ENCODE results near the gene USP32. TPM values are rescaled to one million over a fixed set of nuclear protein-coding genes. Genes with fewer than 3 reads are reported as not detected.
A peak's percentile ranks its signal among the peaks of the same experiment; 100 is the strongest.
"Not testable (repeated sequence)": the region's sequence is repeated elsewhere in the genome, so short reads cannot be mapped to it uniquely, and the experiment has no call there.

Gene USP32
- total RNA-seq, 8 experiments from 2014 or later, result 29.3 to 187 (median 32.1) TPM

DNA sequence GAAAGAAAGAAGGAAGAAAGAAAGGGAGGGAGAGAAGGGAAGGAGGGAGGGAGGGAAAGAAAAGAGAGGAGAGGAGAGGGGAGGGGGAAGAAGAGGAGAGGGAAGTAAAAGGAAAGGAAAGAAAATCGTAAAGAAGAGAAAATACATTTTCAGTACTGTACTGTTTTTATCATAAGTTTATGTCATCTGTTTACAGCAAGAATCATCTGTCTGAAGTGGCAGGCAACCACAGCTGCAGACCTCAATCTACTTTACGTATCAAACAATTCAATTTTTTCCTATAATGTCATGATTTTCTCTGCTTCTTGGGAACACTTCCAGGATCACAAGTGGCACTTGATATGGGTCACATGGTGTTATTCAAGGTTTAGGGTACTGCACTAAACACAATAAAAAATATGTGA, 58.3 kb downstream of the USP32 start:
- 10 to 100% (median 85%) methylated on average over 1 to 2 of the region's 2 CpGs; no CpG with 5 or more reads in 2 of the 10 experiments for WGBS, 10 experiments
- in situ Hi-C loops (cut with MboI; ENCODE audit: low pct_unique_long_range_greater_than_20kb in 2 of 9, low sequenced_read_pairs in 9 of 9, unreplicated experiment in 9 of 9), result no loop called here
- Histone ChIP-seq H3K27ac (no peak overlapping the region), H3K4me1 (replicated peaks in 1 of 2) (no peaks in the 10 kb centered on the region), H3K4me3 (no peak overlapping the region)
- no peak for ATAC-seq (replicated peaks in 6 of 8)

- WGBS, 10 experiments, result 35 to 100% (median 92%) methylated on average over 1 to 2 of the region's 2 CpGs; no CpG with 5 or more reads in 1 of the 10 experiments
Measured at GRCh38 chr17:60333072-60333471, 58.9 kb downstream of the USP32 start.

DNA sequence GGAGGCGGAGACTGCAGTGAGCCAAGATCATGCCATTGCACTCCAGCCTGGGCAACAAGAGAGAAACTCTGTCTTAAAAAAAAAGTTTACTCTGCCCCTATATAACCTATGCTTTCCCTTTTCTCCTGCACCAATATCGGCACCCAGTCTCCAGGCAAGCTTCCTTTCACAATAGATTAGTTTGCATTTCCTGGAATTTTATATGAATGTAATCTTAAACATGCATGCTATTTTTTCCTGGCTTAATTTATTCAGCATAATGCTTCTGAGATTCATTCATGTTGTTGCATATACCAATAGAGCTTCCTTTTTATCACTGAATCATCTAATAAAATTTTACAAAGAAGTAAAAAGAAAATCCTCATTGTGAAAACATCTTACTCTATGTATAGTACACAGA, 59.4 kb downstream of the USP32 start:
- no peak overlapping the region for H3K4me3 ChIP-seq
- 0 to 100% (median 67%) methylated on average over 1 to 2 of the region's 2 CpGs; no CpG with 5 or more reads in 3 of the 10 experiments for WGBS, 10 experiments
- peaks cover 4 to 8% of the 10 kb centered on the region in 2 donors for H3K4me1 ChIP-seq (replicated peaks in 1 of 2)
- H3K27ac ChIP-seq, result no peak overlapping the region
- in situ Hi-C loops (cut with MboI; ENCODE audit: low pct_unique_long_range_greater_than_20kb in 2 of 9, low sequenced_read_pairs in 9 of 9, unreplicated experiment in 9 of 9), result no loop called here
- ATAC-seq (replicated peaks in 6 of 8), result peak in 3 of 8 experiments; percentile 85 to 90 (median 86)

More at GRCh38 chr17:60333072-60333471, 58.9 kb downstream of the USP32 start:
- in situ Hi-C loops (cut with MboI; ENCODE audit: low pct_unique_long_range_greater_than_20kb in 2 of 9, low sequenced_read_pairs in 9 of 9, unreplicated experiment in 9 of 9); ATAC-seq (replicated peaks in 6 of 8); H3K27ac ChIP-seq; H3K4me3 ChIP-seq; H3K4me1 ChIP-seq (replicated peaks in 1 of 2): not testable (repeated sequence)

- 100% methylated on average over 1 of the region's 1 CpG; no CpG with 5 or more reads in 3 of the 10 experiments for WGBS, 10 experiments
- H3K27ac ChIP-seq, result no peak overlapping the region
- in situ Hi-C loops (cut with MboI; ENCODE audit: low pct_unique_long_range_greater_than_20kb in 2 of 9, low sequenced_read_pairs in 9 of 9, unreplicated experiment in 9 of 9), result no loop called here
Measured at GRCh38 chr17:60330731-60331130, 61.2 kb downstream of the USP32 start.

DNA sequence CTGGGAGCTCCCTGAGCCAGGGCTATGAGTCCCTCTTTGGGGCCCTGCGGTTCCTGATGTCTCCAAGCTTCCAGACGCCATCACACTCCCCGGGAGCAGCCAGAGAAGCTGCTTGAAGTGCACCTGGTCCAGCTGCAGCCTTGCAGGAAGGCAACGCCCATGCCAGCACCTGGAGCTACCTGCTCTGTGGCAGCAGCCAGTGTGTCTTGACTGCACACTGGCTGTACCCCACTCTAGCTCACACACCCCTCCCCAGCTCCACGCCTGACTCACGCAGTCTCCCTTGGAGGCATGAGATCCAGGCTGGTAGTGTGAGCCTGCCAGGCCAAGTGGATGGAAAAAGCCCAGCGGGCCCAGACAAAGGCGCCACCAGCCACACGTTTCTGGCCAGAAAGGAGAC, 63.3 kb downstream of the USP32 start:
- Histone ChIP-seq H3K27ac (no peak overlapping the region), H3K4me3 (no peak overlapping the region), H3K4me1 (replicated peaks in 1 of 2) (peaks cover 7 to 17% of the 10 kb centered on the region in 2 donors)
- in situ Hi-C loops (cut with MboI; ENCODE audit: low pct_unique_long_range_greater_than_20kb in 2 of 9, low sequenced_read_pairs in 9 of 9, unreplicated experiment in 9 of 9), result no loop called here
- ATAC-seq (replicated peaks in 6 of 8), result no peak
- WGBS, 10 experiments, result 67 to 100% (median 97%) methylated on average over 1 to 4 of the region's 9 CpGs; no CpG with 5 or more reads in 6 of the 10 experiments

More at GRCh38 chr17:60330731-60331130, 61.2 kb downstream of the USP32 start:
- H3K4me1 ChIP-seq (replicated peaks in 1 of 2), result peaks cover 7 to 17% of the 10 kb centered on the region in 2 donors
- H3K4me3 ChIP-seq, result no peak overlapping the region
- ATAC-seq (replicated peaks in 6 of 8), result no peak

GRCh38 chr17:60327901-60328273, 64.0 kb downstream of the USP32 start:
- peak in 5 of 8 experiments; percentile 14 to 60 (median 39) for ATAC-seq (replicated peaks in 6 of 8)
- Histone ChIP-seq H3K4me3 (peak overlapping the region in 1 of 5 donors; percentile 20), H3K27ac (peak overlapping the region in 1 of 2 donors; percentile 56), H3K4me1 (replicated peaks in 1 of 2) (peaks cover 7 to 17% of the 10 kb centered on the region in 2 donors)
- in situ Hi-C loops (cut with MboI; ENCODE audit: low pct_unique_long_range_greater_than_20kb in 2 of 9, low sequenced_read_pairs in 9 of 9, unreplicated experiment in 9 of 9), result no loop called here
- no CpG with 5 or more reads among the region's 4 CpGs for WGBS, 10 experiments

DNA sequence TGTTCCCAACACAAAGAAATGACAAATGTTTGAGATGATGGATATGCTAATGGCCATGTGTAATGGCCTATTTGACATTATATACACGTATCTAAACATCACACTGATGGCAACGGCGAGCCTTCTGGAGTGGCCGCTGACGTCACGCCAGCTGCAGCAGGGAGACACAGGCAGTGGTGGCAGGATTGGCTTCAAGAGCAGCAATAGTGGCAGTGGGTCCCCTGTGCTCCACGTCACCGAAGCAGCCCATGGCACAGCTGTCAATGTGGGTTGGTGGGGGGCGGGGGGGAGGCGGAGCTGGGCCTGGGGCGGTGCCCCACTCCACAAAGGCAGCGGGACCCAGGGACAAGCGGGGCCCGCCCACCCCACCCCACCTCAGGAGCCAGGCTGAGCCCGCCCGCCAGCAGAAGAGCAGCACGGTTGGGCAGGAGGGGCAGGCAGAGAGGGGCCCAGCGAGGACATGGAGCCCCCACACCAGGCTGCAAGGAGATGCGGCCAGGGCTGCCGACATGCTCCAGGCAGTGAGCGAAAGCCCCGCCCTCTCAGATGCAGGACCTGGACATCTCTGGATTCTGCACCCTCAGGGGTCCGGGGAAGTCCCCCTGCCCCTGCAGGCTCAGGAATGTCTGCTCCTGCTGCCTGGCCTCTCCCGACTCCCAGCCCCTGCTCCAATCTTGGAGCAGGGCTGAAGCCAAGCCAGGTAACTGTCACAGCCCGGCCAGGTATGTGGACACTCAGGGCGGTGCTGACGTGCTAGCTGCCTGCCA, 64.6 kb downstream of the USP32 start:
- Histone ChIP-seq H3K4me1 (replicated peaks in 1 of 2) (peaks cover 7 to 17% of the 10 kb centered on the region in 2 donors), H3K27ac (peak overlapping the region in 1 of 2 donors; percentile 56), H3K4me3 (peak overlapping the region in 1 of 5 donors; percentile 20)
- WGBS, 10 experiments, result 20 to 84% (median 63%) methylated on average over 1 to 5 of the region's 27 CpGs; no CpG with 5 or more reads in 6 of the 10 experiments
- peak in 5 of 8 experiments; percentile 90 to 95 (median 91) for ATAC-seq (replicated peaks in 6 of 8)
- in situ Hi-C loops (cut with MboI; ENCODE audit: low pct_unique_long_range_greater_than_20kb in 2 of 9, low sequenced_read_pairs in 9 of 9, unreplicated experiment in 9 of 9), result no loop called here

DNA sequence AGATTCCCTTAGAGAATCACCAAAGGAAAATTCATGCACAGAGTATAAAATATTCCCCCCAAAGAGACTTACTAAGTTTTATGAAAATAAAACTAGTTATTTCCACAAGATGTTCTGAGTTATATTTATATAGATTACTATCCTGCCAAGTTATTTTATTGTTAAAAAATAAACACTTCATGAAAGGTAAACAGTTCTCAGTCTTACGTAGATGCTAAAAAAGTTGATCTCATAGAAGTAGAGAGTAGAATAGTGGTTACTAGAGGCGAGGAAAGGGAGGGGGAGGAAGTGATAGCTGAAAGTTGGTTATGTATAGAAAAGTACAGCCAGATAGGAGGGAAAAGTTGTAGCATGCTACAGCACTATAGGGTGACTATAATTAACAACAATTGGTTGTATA, 65.2 kb downstream of the USP32 start:
- WGBS, 10 experiments, result 84 to 100% (median 94%) methylated on average over 1 to 2 of the region's 2 CpGs; no CpG with 5 or more reads in 3 of the 10 experiments
- Histone ChIP-seq H3K4me3 (no peak overlapping the region), H3K27ac (no peak overlapping the region), H3K4me1 (replicated peaks in 1 of 2) (peaks cover 7 to 17% of the 10 kb centered on the region in 2 donors)
- in situ Hi-C loops (cut with MboI; ENCODE audit: low pct_unique_long_range_greater_than_20kb in 2 of 9, low sequenced_read_pairs in 9 of 9, unreplicated experiment in 9 of 9), result no loop called here
- ATAC-seq (replicated peaks in 6 of 8), result peak in 1 of 8 experiments; percentile 16

DNA sequence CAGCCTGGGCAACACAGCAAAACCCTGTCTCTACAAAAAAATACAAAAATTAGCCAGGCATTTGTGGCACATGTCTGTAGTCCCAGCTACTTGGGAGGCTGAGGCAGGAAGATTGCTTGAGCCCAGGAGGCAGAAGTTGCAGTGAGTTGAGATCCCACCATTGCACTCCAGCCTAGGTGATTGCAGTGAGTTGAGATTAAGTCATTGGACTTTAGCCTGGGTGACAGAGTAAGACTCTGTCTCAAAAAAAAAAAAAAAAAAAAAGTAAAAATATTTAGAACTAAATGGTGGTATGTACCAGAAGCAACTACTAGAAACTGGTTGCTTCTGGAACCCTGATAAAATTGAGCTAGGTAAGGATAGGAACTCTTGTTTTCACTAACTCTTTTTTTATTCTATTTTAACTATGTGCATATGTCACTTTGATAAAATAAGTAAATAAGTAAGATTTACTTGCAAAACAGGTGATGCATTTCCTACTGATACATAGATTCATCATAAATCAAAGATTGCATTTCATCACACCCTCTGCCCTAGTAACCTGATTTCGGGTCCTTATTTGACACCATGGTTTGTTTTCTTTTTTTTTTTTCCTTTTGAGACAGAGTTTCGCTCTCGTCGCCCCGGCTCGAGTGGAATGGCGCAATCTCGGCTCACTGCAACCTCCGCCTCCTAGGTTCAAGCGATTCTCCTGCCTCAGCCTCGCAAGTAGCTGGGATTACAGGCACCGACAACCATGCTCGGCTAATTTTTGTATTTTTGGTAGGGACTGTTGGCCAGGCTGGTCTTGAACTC, 66.0 kb downstream of the USP32 start:
- Histone ChIP-seq H3K27ac (no peak overlapping the region), H3K4me3 (no peak overlapping the region), H3K4me1 (replicated peaks in 1 of 2) (peaks cover 7 to 17% of the 10 kb centered on the region in 2 donors)
- 85 to 100% (median 95%) methylated on average over 1 to 13 of the region's 13 CpGs for WGBS, 10 experiments
- in situ Hi-C loops (cut with MboI; ENCODE audit: low pct_unique_long_range_greater_than_20kb in 2 of 9, low sequenced_read_pairs in 9 of 9, unreplicated experiment in 9 of 9), result no loop called here
- ATAC-seq (replicated peaks in 6 of 8), result no peak

DNA sequence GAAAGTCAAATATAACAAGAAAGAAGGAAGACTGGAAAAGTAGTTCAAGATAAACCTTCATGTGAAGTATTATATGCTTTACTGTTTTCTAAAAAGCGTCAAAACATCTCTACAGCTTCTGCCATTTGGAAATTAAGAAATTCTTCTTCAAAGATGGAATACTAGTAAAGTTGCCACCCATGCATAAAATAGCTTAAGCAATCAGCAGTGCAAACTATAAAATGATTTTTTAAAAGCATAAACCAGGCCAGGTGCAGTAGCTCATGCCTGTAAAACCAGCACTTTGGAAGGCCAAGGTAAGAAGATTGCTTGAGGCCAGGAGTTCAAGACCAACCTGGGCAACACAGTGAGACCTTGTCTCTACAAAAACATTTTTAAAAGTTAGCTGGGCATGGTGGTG, 68.2 kb downstream of the USP32 start:
- in situ Hi-C loops (cut with MboI; ENCODE audit: low pct_unique_long_range_greater_than_20kb in 2 of 9, low sequenced_read_pairs in 9 of 9, unreplicated experiment in 9 of 9), result no loop called here
- no peak for ATAC-seq (replicated peaks in 6 of 8)
- WGBS, 10 experiments, result 83 to 100% (median 100%) methylated on average over 1 of the region's 1 CpG
- H3K4me3 ChIP-seq, result no peak overlapping the region
- H3K27ac ChIP-seq, result no peak overlapping the region
- H3K4me1 ChIP-seq (replicated peaks in 1 of 2), result peaks cover 7 to 17% of the 10 kb centered on the region in 2 donors

DNA sequence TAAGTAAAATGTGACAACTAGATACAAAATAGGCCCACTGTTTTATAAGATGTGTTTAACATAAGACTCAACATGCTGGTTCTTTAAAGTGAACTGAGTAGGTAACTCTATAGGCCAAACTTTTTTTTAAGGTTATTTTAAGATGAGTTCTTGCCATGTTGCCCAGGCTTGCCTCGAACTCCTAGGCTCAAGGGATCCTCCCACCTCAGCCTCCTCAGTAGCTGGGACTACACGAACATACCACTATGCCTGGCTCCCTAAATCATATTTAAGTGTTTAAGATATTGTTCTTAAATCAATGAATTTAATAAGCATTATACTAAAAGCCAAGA, 69.9 kb downstream of the USP32 start:
- peaks cover 0 to 3% of the 10 kb centered on the region in 2 donors for H3K4me1 ChIP-seq (replicated peaks in 1 of 2)
- H3K4me3 ChIP-seq, result no peak overlapping the region
- in situ Hi-C loops (cut with MboI; ENCODE audit: low pct_unique_long_range_greater_than_20kb in 2 of 9, low sequenced_read_pairs in 9 of 9, unreplicated experiment in 9 of 9), result no loop called here
- ATAC-seq (replicated peaks in 6 of 8), result no peak
- H3K27ac ChIP-seq, result no peak overlapping the region
- WGBS, 10 experiments, result 21 to 100% (median 77%) methylated on average over 1 to 2 of the region's 2 CpGs; no CpG with 5 or more reads in 1 of the 10 experiments

GRCh38 chr17:60321336-60322055, 70.4 kb downstream of the USP32 start:
- no peaks in the 10 kb centered on the region for H3K4me1 ChIP-seq (replicated peaks in 1 of 2)
- no peak for ATAC-seq (replicated peaks in 6 of 8)
- H3K4me3 ChIP-seq, result no peak overlapping the region
- in situ Hi-C loops (cut with MboI; ENCODE audit: low pct_unique_long_range_greater_than_20kb in 2 of 9, low sequenced_read_pairs in 9 of 9, unreplicated experiment in 9 of 9), result no loop called here
- 43 to 100% (median 80%) methylated on average over 2 to 4 of the region's 4 CpGs for WGBS, 10 experiments
- no peak overlapping the region for H3K27ac ChIP-seq

DNA sequence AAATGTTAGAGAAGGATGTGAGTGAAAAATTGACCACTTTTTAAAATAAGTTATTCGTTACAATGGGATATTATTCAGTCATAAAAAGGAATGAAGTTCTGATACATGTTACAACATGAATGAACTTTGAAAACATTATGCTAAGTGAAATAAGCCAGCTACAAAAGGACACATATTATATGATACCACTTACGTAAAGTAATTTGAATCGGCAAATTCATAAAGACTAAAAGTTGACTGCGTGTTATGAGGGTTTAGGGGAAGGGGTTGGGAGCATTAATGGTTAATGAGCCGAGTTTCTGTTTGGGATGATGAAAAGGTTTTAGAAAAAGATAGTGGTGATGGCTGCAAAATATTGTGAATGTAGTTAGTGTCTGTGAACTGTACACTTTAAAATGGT, 73.1 kb downstream of the USP32 start:
- Histone ChIP-seq H3K4me3 (no peak overlapping the region), H3K27ac (no peak overlapping the region), H3K4me1 (replicated peaks in 1 of 2) (no peaks in the 10 kb centered on the region)
- ATAC-seq (replicated peaks in 6 of 8), result no peak
- in situ Hi-C loops (cut with MboI; ENCODE audit: low pct_unique_long_range_greater_than_20kb in 2 of 9, low sequenced_read_pairs in 9 of 9, unreplicated experiment in 9 of 9), result no loop called here
- 68 to 100% (median 91%) methylated on average over 3 to 5 of the region's 5 CpGs; no CpG with 5 or more reads in 1 of the 10 experiments for WGBS, 10 experiments
